ENCODE data around the gene NOB1.
"Not testable (repeated sequence)": the region's sequence is repeated elsewhere in the genome, so short reads cannot be mapped to it uniquely, and the experiment has no call there.

Gene NOB1

DNA sequence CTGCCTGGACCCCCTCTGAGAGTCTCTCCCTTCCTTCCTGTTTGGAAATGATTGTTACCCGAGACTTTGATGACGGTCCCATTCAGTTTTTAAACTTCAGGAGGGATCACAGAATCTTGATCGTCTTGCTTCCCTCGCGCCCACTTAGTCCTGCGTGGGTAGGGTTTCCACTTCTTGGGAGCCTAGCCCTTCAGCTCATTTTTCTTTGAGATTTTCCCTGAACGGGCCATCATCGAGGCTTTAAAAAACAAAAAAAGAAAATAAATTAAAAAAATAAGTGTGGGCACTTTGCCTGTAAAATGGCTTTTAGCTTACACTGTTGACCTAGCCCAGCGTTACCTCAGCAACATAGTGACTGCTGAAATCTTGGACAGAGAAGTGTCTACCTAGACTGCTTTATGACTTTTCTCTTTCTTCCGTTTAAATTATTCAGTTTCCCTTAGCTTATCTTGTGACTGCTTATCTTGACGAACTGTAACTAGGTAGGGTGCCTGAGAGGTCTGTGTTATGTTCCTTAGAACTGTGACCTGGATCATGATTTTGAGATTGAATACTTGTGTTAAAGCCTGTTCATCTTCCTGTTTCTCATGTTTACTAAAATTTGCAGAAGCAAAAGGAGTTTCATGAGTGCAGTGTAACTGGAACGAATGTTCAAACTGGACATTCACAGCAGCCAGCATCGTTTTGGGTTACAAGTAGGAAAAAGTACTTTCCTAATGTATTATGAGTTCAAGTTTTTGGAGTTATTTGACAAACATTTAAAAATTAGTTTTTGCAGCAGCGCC, 8.3 kb upstream of the NOB1 start:
- in situ Hi-C loops (cut with MboI; ENCODE audit: low pct_unique_long_range_greater_than_20kb, low sequenced_read_pairs): no loop called here
- DNase-seq: peak; percentile 66

DNA sequence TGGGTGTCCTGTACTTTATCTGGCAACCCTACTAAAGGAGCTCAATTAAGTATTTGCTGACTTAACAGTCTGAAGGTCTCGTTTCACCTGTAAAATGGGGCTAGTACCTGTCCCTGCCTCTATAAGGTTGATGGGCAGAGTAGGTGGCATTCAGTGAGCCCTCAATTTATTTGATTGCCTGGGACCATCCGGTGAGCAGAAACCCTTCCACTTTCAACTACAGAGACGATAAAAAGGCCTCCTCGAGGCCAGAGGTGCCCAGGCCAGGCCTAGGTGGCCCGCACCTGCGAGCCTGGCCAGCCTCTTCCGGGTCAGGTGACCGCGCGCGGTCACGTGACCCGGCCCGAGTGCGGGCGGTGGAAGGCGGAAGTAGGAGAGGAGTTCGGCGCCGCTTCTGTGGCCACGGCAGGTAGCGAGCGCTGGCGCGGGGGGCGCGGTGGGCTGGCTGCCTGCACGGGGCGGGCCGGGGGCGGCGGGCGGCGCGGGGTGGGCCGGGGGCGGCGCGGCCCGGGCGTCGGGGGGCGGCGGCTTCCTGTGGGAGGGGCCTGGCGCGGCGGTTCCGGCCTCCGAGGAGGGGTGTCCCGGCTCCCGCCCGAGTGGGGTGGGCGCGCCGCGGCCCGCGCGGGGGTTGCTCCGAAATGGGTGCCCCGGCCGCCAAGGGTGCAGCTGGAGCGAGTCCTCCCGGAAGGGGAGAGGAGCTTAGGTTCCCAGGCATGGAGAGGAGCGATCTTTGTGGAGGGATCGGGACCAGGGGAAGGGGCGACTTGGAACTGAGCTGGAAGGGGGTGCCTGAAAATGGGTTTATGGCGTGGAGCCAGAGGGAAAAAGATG, 7.5 kb upstream of the NOB1 start, which contains the start of gene WWP2:
WWP2 (plus strand) TSS at position 350 of the 831 bp plus-strand sequence. CDS start 24,679 bp downstream, outside the sequence.
- in situ Hi-C loops (cut with MboI; ENCODE audit: low pct_unique_long_range_greater_than_20kb, low sequenced_read_pairs): no loop called here
- DNase-seq: peak; percentile 85

DNA sequence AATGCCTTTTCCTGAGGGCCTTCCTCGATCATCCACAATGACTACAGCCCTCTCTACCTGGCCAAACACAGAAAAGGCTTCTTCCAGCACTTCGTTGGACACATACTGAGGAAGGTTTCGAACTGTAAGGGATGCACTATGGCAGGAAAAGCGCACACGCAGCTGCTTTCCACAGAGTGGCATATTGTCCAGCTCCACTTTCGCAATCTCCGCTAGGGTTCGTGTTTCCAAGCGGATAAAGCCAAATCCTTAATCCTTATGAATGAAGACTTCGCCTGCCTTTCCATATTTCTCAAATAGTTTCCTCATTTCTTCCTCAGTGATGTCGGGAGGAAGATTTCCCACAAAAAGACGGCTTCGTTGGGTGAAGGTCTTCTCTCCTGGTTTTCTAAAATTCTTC, 2.6 kb upstream of the NOB1 start:
- in situ Hi-C loops (cut with MboI; ENCODE audit: low pct_unique_long_range_greater_than_20kb, low sequenced_read_pairs); DNase-seq: not testable (repeated sequence)

DNA sequence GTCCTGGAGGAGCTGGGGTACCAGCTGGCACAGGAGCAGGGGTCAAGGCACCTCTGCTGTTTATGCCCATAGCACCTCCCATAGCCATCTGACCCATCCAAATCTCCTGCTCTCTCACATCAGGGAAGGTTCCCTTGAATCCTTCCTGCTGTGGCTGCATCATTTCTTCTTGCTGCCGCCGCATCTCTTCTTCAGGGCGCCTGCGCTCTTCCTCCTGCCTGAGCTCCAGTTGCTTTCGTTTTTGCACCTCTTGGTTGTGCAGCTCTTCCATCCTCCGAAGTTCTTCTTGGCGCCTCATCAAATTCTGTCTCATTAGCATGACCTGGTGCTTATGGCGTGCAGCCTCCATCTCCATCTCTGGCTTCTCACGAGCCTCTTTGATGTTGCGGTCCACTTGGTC, 2.0 kb upstream of the NOB1 start:
- in situ Hi-C loops (cut with MboI; ENCODE audit: low pct_unique_long_range_greater_than_20kb, low sequenced_read_pairs): no loop called here
- DNase-seq: no peak

DNA sequence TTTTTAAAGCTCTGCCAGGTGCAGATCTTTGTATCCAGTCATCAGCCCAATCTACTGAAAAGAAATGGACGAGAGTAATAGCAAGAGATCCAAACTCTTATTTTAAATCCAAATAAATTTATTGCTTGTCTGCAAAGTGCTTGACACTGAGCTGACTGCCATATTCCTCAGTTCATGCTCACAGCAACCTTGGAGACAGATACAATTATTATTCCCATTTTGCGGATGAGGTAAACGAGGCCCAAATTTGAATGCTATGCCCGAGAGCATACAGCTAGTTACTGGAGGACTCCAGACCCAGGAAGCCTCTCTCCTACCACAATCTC, 620 bp downstream of the NOB1 start:
- in situ Hi-C loops (cut with MboI; ENCODE audit: low pct_unique_long_range_greater_than_20kb, low sequenced_read_pairs): no loop called here
- no peak for DNase-seq

DNA sequence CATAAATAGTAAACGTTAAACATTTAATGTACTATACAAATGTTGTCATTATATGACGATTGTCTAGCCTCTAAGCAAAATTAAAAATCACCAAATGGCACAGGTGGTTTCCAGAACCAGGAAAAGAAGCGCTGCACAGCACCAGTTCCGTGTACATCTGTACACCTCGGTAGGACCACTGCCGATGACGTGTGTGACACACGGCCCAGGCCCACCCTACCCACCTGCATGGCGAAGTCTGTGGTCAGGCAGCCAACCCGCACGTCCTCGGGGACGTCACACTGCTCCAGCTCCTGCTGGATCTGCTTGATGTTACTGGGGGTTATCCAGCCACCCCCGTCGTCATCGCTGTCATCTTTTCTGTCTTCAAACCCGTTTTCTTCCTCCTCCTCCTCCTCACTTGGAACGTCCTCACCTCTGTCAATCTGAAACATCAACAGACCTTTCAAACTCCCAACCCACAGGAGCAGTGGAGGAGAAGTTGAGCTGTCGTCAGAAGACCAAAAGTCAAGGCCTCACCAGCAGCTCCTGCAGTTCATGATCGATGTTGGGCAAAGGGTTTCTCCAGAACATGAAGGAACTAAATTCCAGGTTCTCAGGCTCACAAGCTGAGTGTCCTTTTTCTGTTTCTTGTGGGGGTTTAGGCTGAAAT, 5.9 kb downstream of the NOB1 start:
- in situ Hi-C loops (cut with MboI; ENCODE audit: low pct_unique_long_range_greater_than_20kb, low sequenced_read_pairs): no loop called here
- DNase-seq: no peak

DNA sequence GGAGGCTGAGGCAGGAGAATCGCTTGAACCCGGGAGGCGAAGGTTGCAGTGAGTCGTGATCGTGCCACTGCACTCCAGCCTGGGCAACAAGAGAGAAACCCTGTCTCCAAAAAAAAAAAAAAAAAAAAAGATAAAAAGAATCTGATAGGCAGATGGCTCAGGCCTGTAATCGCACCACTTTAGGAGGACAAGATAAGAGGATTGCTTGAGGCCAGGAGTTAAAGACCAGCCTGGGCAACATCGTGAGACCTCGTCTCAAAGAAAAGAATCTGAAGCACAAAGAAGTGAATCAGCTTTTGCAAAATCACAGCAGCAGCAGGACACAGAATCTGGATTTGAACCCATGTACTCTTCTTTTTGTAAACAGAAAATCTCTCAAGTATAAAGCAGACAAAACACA, 7.6 kb downstream of the NOB1 start:
- in situ Hi-C loops (cut with MboI; ENCODE audit: low pct_unique_long_range_greater_than_20kb, low sequenced_read_pairs): no loop called here
- DNase-seq: no peak

DNA sequence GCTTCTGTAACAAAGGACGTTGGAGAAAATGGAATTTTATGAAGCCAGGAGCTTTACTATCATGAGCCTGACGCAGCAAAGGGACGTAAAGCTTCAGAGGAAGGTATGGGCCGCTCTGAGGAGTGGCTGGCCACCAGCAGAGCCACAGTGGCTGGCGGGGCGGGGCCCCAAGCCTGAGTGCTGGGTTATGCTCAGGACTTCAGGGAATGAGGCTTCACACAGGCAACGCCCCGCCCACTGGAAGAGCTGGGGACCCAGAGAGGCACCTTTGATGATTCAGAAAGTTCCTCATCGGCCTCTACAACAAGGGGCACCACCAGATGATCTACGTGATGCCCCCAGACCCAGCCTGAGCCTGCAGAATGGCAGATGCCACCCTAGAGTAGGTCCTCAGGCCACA, 8.8 kb downstream of the NOB1 start:
- in situ Hi-C loops (cut with MboI; ENCODE audit: low pct_unique_long_range_greater_than_20kb, low sequenced_read_pairs): no loop called here

DNA sequence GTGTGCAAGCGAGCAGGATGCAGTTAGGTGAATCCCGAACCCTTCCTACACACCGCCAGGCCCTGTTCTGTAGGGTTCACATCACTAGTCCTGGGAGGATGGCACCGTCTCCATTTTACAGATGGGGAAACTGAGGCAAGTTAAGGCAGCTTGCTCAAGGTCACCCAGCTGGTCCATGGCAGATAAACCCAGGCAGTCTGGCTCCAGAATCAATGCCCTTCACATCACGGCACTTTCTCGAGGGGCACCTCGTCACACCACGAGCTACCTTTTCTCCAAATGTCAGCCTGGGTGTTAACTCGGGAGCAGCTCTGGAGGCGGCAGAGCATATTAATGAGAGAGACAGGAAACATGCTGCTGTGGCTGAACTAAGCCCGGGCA, 9.5 kb downstream of the NOB1 start:
- in situ Hi-C loops (cut with MboI; ENCODE audit: low pct_unique_long_range_greater_than_20kb, low sequenced_read_pairs): no loop called here
- no peak for DNase-seq

More for the DNA sequence above, 8.8 kb downstream of the NOB1 start:
- no peak for DNase-seq

DNA sequence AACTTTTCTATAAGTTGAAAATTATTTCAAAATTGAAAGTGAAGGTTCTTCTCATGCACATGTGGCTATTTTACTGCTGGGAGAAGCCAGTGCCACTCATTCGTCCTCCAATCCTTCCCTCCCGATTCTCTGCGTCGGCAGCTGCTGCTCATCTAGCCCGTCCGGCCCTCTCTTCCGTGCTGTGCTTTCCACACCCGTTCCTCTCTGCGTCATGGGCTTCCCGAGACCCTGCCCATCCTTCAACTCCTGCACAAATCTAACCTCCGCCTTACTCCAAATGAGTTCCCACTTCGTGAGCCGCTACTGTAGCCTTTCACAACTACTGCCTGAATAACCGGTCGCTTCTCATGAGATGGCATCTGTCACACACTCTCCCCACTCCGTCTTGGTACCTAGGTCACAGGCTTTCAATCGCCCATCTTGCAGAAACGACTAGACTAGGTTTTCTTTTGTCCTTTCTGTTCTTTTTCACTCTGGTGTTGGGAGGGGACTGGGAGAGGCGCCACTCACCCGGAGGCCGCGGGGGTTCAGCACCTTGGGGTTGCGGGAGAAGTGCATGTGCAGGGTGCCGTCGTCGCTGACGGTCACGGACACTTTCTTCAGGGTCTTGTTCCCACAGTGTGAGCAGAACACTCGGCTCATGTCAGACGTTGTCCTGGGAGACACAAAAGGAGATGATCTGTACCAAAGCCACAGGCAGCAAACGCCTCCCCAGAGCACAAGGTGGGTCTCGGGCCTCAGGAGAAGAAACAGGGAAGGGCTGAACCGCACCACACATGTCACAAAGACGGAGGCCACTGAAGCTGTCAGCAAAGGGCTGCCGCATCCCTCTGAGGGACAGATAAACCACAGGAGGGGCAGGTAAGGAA, 10.1 kb downstream of the NOB1 start:
- no peak for DNase-seq
- in situ Hi-C loops (cut with MboI; ENCODE audit: low pct_unique_long_range_greater_than_20kb, low sequenced_read_pairs): no loop called here

DNA sequence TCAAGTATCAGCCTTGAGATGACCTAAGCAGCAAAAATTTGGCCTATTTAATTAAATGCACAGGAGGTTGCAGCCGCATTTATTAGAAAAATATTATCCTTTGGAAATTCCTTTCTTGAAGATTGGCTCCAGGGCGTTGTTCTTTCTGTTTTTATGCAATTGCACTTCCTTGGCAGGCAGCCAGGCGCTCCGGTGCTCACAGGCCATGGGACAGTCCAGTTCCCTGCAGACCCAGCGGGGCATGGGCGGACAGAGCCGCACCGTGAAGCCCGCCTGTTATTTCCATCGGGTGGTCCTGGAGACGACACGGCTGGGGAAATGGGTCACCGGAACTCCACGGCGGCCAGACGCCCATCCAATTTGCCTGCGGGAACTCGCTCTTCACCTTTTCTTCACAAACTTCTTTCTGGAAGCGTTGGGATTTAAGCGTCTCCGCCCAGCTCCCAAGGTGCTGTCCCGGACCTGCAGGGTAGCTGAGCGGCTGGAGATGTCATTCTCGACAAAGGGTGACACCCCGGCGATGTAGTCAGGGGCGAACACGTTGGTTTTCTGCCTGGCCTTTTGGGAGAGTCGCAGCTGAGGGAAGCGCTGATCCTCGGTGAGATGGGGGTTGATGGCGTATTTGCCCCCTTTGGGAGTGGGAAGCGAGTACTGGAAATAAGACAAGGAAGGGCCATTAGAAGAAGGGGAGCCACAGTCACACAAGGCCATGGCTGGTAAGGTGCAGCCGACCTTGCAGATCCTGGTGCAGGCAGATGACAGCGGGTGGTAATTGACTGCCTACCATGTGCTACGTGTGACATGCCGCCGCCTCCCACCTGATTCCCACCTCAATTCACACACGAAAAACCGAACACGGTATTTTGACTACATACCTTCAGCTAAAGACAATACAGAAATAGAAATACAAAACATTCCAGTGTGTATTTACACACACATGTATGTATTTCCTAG, 12.5 kb downstream of the NOB1 start:
- DNase-seq: no peak
- in situ Hi-C loops (cut with MboI; ENCODE audit: low pct_unique_long_range_greater_than_20kb, low sequenced_read_pairs): no loop called here

DNA sequence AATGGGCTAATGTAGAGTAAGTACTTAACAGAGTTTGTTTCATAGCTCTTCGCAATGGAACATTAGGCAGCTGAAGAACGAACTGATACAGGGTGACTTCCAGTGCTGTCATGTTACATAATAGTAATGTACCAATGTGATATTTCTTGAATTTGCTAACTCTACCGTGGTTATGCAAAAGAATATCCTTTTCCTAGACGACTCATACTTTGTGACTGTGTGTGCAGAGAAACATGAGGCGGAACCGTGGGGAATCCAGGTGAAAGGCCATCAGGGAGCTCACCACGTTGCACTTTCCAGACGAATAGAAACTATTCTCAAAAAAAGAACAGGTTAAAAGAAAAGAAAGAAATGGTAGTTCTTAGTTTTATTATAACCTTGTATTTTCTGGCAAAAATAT, 13.2 kb downstream of the NOB1 start:
- in situ Hi-C loops (cut with MboI; ENCODE audit: low pct_unique_long_range_greater_than_20kb, low sequenced_read_pairs): no loop called here
- DNase-seq: no peak

DNA sequence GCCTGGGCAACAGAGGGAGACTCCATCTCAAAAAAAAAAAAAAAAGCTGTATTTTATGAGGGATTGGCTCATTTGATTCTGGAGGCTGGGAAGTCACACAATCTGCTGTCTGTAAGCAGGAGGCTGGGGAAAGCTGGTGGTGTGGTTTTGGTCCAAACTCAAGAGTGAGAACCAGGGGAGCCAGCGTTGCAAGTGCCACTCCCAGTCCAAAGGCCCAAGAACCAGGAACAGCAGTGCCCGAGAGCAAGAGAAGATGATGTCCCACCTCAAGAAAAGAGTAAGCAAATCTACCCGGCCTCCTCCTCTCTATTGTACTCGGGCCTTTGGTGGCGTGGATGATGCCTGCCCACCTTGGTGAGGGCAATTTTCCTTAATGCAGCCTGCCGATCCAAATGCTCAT, 22.6 kb downstream of the NOB1 start:
- in situ Hi-C loops (cut with MboI; ENCODE audit: low pct_unique_long_range_greater_than_20kb, low sequenced_read_pairs): no loop called here
- DNase-seq: no peak

DNA sequence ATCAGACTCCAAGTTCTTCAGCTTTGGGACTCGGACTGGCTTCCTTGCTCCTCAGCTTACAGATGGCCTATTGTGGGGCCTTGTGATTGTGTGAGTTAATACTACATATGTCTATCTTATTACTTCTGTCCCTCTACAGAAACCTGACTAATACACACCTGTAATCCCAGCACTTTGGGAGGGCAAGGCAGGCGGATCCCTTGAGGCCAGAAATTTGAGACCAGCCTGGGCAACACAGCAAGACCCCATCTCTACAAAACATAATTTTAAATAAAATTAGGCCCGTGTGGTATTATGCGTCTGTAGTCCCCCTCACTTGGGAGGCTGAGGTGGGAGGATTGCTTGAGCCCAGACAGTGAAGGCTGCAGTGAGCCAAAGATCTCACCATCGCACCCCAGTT, 23.4 kb downstream of the NOB1 start:
- DNase-seq; in situ Hi-C loops (cut with MboI; ENCODE audit: low pct_unique_long_range_greater_than_20kb, low sequenced_read_pairs): not testable (repeated sequence)

DNA sequence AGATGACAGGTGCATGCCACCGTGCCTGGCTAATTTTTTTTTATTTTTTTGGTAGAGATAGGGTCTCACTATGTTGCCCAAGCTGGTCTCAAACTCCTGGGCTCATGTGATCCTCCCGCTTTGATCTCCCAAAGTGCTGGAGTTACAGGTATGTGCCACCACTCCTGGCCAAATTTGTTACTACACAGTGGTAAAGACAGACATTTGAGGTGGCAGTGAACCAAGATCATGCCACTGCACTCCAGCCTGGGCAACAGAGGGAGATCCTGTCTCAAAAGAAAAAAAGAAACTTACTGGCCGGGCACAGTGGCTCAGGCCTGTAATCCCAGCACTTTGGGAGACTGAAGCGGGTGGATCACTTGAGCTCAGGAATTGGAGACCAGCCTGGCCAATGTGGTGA, 25.7 kb downstream of the NOB1 start:
- in situ Hi-C loops (cut with MboI; ENCODE audit: low pct_unique_long_range_greater_than_20kb, low sequenced_read_pairs): not testable (repeated sequence)

DNA sequence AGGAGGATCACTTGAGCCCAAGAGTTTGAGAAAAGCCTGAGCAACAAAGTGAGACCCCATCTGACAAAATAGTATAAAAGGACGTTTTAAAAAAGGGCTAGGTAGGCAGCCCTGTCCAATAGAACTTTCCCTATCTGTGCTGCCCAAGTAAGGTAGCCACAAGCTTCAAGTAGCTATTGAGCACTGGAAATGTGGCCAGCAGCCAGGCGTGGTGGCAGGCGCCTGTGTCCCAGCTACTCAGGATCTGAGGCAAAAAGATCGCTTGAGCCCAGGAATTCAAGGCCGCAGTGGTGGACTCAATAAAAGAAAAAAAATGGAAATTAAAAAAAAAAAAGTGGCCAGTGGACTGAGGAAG, 26.8 kb downstream of the NOB1 start:
- in situ Hi-C loops (cut with MboI; ENCODE audit: low pct_unique_long_range_greater_than_20kb, low sequenced_read_pairs): no loop called here
- DNase-seq: no peak

More for the DNA sequence above, 25.7 kb downstream of the NOB1 start:
- not testable (repeated sequence) for DNase-seq

DNA sequence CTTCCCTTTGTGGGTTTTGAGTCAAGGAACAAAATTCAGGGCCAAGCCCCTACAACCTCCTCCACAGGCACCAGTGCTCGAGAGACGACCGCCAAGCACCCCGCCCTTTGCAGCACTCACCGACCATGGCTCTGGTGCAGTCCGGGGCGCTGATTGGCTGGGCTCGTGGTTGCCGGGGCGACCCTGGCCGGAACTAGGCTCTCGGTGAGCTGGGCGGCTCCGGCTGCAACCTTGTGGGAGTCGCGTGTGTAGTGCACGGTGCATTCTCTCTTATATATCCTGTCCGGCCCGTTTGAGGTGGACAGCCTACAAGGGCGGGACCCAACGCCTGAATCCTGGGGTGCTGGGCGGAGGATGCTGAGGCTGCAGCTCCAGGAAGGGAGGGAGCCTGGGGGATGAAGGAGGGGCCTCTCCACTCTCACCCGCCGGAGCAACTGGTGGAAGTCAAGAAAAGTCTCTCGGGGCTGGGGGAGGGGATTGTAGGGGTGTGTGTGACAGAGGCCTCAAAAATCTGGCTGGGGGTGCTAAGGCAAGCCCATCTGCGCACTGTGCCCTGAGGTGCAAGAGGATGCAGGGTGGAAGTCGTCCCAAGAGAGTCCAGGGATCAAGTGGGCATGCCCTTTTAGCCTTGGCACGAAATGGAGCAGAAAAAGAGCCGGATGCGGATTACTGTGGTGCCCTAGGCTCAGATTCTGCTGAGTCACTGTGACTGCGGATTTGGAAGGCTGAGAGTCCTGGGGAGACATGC, 28.2 kb downstream of the NOB1 start, which contains the start of gene NQO1:
NQO1 (minus strand) TSS at position 248 of the 748 bp plus-strand sequence; CDS start at position 127, 121 bp downstream.
- peak; percentile 95 for DNase-seq
- in situ Hi-C loops (cut with MboI; ENCODE audit: low pct_unique_long_range_greater_than_20kb, low sequenced_read_pairs): no loop called here

Measured in KBM-7 (cell line).